GM23338 (cell line): ENCODE measurements around the gene TEX29.

Source experiments
- CREB1 ChIP-seq: fragments of 250-450 bp; sonication (Bioruptor Pico); IDR thresholded peaks from 2 replicates; pipeline ENCODE4 v1.5.0; 2020; ENCODE audit warnings: low read depth, mild to moderate bottlenecking, moderate library complexity
- CTCF ChIP-seq, 2 experiments: fragments of 200-600 bp in 1 of 2; sonication (generic) in 1 of 2; conservative IDR thresholded peaks; 2 replicates each; pipeline versions ENCODE4 v1.5.1 to v1.6.1; 2016 to 2017; ENCODE audit warnings: antibody characterized with exemption in 2 of 2, low read depth in 2 of 2, mild to moderate bottlenecking in 2 of 2, moderate library complexity in 1 of 2
- ETS1 ChIP-seq: IDR thresholded peaks from 2 replicates; pipeline ENCODE4 v1.6.1; 2016; ENCODE audit warnings: antibody characterized with exemption
- EZH2 ChIP-seq: fragments of 200-600 bp; sonication (generic); IDR thresholded peaks from one replicate; pipeline ENCODE4 v1.8.0; 2017; ENCODE audit warnings: antibody characterized with exemption, mild to moderate bottlenecking, low read depth; ENCODE audit not compliant: unreplicated experiment
- EZH2phosphoT487 ChIP-seq: fragments of 200-600 bp; sonication (generic); IDR thresholded peaks from one replicate; pipeline ENCODE4 v1.8.1; 2018; ENCODE audit warnings: antibody characterized with exemption; ENCODE audit not compliant: unreplicated experiment
- JUNB ChIP-seq: IDR thresholded peaks from one replicate; pipeline ENCODE4 v1.6.1; 2016; ENCODE audit warnings: antibody characterized with exemption; ENCODE audit not compliant: unreplicated experiment
- NANOG ChIP-seq: IDR thresholded peaks from 2 replicates; pipeline ENCODE4 v1.6.1; 2016; ENCODE audit warnings: antibody characterized with exemption, borderline replicate concordance
- POLR2AphosphoS5 ChIP-seq: IDR thresholded peaks from 2 replicates; pipeline ENCODE4 v1.6.1; 2016; ENCODE audit warnings: antibody characterized with exemption, low read depth
- REST ChIP-seq: IDR thresholded peaks from one replicate; pipeline ENCODE4 v1.6.1; 2018; ENCODE audit warnings: antibody characterized with exemption; ENCODE audit not compliant: unreplicated experiment
- STAT1 ChIP-seq: IDR thresholded peaks from one replicate; pipeline ENCODE4 v1.6.1; 2016; ENCODE audit warnings: antibody characterized with exemption; ENCODE audit not compliant: unreplicated experiment
- ZNF114 ChIP-seq: fragments of 250-450 bp; sonication (Bioruptor Pico); IDR thresholded peaks from 2 replicates; pipeline ENCODE4 v1.5.0; 2020; ENCODE audit warnings: mild to moderate bottlenecking, moderate library complexity
- ZNF331 ChIP-seq: fragments of 250-450 bp; sonication (Bioruptor Pico); IDR thresholded peaks from 2 replicates; pipeline ENCODE4 v1.5.0; 2020; ENCODE audit warnings: low read depth, mild to moderate bottlenecking, moderate library complexity
- ZNF462 ChIP-seq: fragments of 250-450 bp; sonication (Bioruptor Pico); IDR thresholded peaks from 2 replicates; pipeline ENCODE4 v1.5.0; 2020; ENCODE audit warnings: mild to moderate bottlenecking, moderate library complexity

DNA sequence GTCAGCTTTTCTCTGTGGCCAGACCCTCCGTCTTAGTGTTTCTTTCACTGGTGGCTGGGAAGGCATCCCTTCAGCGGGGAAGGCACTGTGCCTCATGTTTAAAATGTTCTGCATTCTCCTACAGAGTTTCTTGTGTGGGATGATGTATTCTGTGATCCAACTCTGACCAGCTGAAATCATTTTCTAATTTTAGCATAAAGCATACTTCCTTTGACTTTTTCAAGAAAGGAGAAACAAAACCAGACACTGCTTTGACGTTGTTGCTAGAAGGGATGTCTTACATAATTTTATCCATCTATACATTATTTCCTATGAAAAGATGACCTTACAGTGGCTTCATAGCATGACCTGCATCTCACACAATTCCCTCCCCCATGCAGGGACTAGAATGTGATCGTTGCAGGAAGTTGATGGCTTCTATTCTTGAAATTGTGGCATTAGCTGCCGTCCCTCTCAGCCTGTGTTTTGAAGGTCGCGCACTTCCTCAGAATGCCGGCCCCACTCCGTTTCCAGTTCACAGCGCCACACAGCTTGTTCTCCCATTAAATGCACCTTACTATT is 38.6 kb upstream of the TEX29 start:
- no peak for TF ChIP-seq CTCF (conservative IDR thresholded peaks at IDR 0.05; ENCODE audit: low read depth in 2 of 2)
- TF ChIP-seq EZH2, result no peak
- no peak for TF ChIP-seq POLR2AphosphoS5
- TF ChIP-seq REST, result no peak
- no peak for TF ChIP-seq CREB1 (CRISPR knock-in tag)
- no peak for TF ChIP-seq EZH2phosphoT487
- TF ChIP-seq STAT1, result no peak
- TF ChIP-seq JUNB, result no peak
- no peak for TF ChIP-seq ETS1
- no peak for TF ChIP-seq ZNF114 (CRISPR knock-in tag)
- TF ChIP-seq NANOG, result no peak
- TF ChIP-seq ZNF462 (CRISPR knock-in tag), result no peak
- TF ChIP-seq ZNF331 (CRISPR knock-in tag), result no peak
